ENCODE results near the gene PRDM5.

PRDM5 gene

GRCh38 chr4:120714417-120715010 is 208.0 kb downstream of the PRDM5 start:
- no peak for DNase-seq (ENCODE audit: low spot score)
- FAIRE-seq, result no peak

GRCh38 chr4:120709991-120710390 is 212.5 kb downstream of the PRDM5 start:
- FAIRE-seq, result no peak

GRCh38 chr4:120704538-120704937 is 218.0 kb downstream of the PRDM5 start:
- DNase-seq (ENCODE audit: low spot score) (no peak), FAIRE-seq (no peak)

More at GRCh38 chr4:120709991-120710390, 212.5 kb downstream of the PRDM5 start:
- no peak for DNase-seq (ENCODE audit: low spot score)

- DNase-seq (ENCODE audit: low spot score) (no peak), FAIRE-seq (no peak)
These were observed 218.6 kb downstream of the PRDM5 start for GRCh38 chr4:120703908-120704307.

- FAIRE-seq (no peak), DNase-seq (ENCODE audit: low spot score) (no peak)
These were observed 223.2 kb downstream of the PRDM5 start for GRCh38 chr4:120699354-120699753.

GRCh38 chr4:120694973-120695372 is 227.6 kb downstream of the PRDM5 start:
- FAIRE-seq (no peak), DNase-seq (ENCODE audit: low spot score) (peak; percentile 47)

- DNase-seq (ENCODE audit: low spot score) (no peak), FAIRE-seq (no peak)
These were observed 228.7 kb downstream of the PRDM5 start for GRCh38 chr4:120693816-120694215.

- DNase-seq (ENCODE audit: low spot score) (peak; percentile 32), FAIRE-seq (no peak)
These were observed 229.6 kb downstream of the PRDM5 start for GRCh38 chr4:120692964-120693363.

- no peak for FAIRE-seq
- DNase-seq (ENCODE audit: low spot score), result no peak
These were observed 231.0 kb downstream of the PRDM5 start for GRCh38 chr4:120691536-120691935.

GRCh38 chr4:120691106-120691505 is 231.4 kb downstream of the PRDM5 start:
- FAIRE-seq (no peak), DNase-seq (ENCODE audit: low spot score) (no peak)

- FAIRE-seq (no peak), DNase-seq (ENCODE audit: low spot score) (no peak)
These were observed 233.7 kb downstream of the PRDM5 start for GRCh38 chr4:120688791-120689190.

GRCh38 chr4:120685756-120686278 is 236.7 kb downstream of the PRDM5 start:
- no peak for DNase-seq (ENCODE audit: low spot score)
- FAIRE-seq, result no peak

- FAIRE-seq, result no peak
- no peak for DNase-seq (ENCODE audit: low spot score)
These were observed 238.5 kb downstream of the PRDM5 start for GRCh38 chr4:120683897-120684540.

GRCh38 chr4:120682981-120683380 is 239.5 kb downstream of the PRDM5 start:
- no peak for FAIRE-seq
- no peak for DNase-seq (ENCODE audit: low spot score)

GRCh38 chr4:120680647-120681228 is 241.8 kb downstream of the PRDM5 start:
- FAIRE-seq (no peak), DNase-seq (ENCODE audit: low spot score) (no peak)

GRCh38 chr4:120673696-120674095 is 248.8 kb downstream of the PRDM5 start:
- DNase-seq (ENCODE audit: low spot score) (no peak), FAIRE-seq (no peak)

GRCh38 chr4:120672558-120673147 is 249.9 kb downstream of the PRDM5 start:
- no peak for DNase-seq (ENCODE audit: low spot score)
- no peak for FAIRE-seq

- no peak for DNase-seq (ENCODE audit: low spot score)
- no peak for FAIRE-seq
These were observed 250.4 kb downstream of the PRDM5 start for GRCh38 chr4:120672076-120672475.

GRCh38 chr4:120671538-120671937 is 251.0 kb downstream of the PRDM5 start:
- FAIRE-seq (no peak), DNase-seq (ENCODE audit: low spot score) (no peak)

GRCh38 chr4:120667102-120667501 is 255.4 kb downstream of the PRDM5 start:
- no peak for DNase-seq (ENCODE audit: low spot score)

GRCh38 chr4:120664851-120665250 is 257.7 kb downstream of the PRDM5 start:
- no peak for FAIRE-seq
- DNase-seq (ENCODE audit: low spot score), result no peak

More at GRCh38 chr4:120667102-120667501, 255.4 kb downstream of the PRDM5 start:
- FAIRE-seq, result no peak

- FAIRE-seq (no peak), DNase-seq (ENCODE audit: low spot score) (no peak)
These were observed 262.8 kb downstream of the PRDM5 start for GRCh38 chr4:120659616-120660170.

Data from urothelium cell line (cell line).